NCI-H2227 (cell line): ENCODE data around the gene WBP1L.
"Not testable (repeated sequence)": the region's sequence is repeated elsewhere in the genome, so short reads cannot be mapped to it uniquely, and the experiment has no call there.

Experiments used
- DNase-seq: peaks from one replicate; lab custom pipeline; 2025; ENCODE audit not compliant: unreplicated experiment; lab: John Stamatoyannopoulos, UW

WBP1L gene

DNA sequence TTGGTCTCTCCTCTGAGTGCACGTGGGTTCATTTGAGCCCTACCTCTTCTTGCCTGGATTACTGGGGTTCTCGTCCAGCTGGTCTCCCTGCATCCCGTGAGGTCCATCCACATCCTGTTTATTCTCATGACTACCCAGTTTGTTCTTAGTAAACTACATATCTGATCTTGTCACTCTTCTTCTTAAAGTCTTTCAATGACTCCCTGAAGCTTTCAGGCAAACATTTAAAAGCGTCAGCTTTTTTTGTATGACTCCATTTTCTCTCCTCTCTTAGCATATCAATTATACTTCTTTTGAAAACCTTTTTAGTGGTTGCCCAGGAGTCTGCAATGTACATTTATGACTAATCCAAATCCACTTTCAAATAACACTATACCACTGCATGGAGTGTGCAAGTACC, 21.8 kb upstream of the WBP1L start:
- no peak for DNase-seq

- no peak for DNase-seq
These were observed 19.8 kb upstream of the WBP1L start for GRCh38 chr10:102723989-102724388.

- no peak for DNase-seq
These were observed 17.5 kb upstream of the WBP1L start for GRCh38 chr10:102726274-102726673.

- no peak for DNase-seq
These were observed 16.5 kb upstream of the WBP1L start for GRCh38 chr10:102727037-102727818.

- peak; percentile 82 for DNase-seq
These were observed 14.4 kb upstream of the WBP1L start for GRCh38 chr10:102729029-102730026.

DNA sequence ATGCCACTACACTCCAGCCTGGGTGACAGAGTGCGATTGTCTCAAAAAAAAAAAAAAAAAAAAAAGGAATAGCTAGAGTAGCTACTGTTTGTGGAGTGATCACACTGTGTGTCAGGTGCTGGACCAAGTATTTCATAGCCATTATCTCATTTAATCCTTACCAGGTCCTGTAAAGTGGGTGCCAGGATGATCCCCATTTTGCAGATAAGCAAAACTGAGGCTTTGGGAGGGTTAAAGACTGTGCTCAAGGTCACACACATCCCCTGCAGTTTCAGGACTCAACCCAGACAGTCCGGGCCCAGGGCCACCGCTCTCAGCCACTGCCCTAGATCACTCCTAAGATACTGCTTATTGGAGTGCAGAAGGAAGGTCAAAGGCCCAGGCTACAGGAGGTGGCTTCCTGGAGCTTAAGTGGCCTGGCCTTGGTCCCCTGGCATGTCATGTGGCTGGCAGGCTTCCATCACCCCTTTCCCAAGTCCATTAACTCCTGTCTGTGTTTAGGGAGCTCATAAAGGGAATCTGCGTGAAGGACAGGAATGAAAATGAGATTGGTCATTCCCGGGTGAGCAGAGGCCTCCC, 12.4 kb upstream of the WBP1L start:
- DNase-seq = no peak

GRCh38 chr10:102732661-102733060, 11.1 kb upstream of the WBP1L start:
- no peak for DNase-seq

DNA sequence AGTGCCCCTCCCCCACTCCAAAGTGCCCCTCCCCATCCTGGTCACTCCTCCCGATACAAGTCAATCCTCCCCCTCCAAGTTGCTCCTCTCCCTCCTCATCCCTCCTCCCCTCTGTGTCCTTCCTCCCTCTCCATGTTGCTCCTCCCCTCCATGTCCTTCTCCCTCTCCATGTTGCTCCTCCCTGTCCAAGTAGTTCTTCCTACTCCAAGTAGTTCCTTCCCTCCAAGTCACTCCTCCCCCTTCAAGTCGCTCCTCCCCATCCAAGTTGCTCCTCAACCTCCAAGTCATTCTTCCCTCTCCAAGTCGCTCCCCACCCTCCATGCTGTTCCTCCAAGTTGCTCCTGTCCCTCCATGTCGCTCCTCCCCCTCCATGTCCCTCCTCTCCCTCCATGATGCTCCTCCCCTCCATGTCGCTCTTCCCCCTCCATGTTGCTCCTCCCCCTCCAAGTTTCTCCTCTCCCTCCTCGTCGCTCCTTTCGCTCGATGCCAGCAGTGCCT, 8.6 kb upstream of the WBP1L start:
- no peak for DNase-seq

DNA sequence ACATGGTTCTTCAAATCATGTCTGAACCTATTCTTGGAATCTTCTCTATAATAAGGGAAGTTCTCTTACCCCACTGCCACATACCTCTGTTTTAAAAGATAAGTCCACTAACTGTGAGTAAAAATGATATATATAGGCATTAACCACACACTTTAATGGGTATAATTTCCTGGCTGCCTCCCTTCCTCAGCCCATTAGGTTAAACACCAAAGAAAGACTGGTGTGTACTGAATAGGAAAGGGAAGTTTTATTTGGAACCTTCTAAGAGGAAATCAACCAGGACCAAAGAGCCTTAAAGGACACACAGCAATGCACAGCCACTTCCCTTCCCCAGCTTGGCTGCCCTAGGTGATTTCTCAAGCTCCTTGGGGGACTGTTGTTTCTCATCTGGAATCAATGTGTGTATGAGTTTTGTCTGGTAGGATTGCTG, 5.0 kb upstream of the WBP1L start:
- no peak for DNase-seq

DNA sequence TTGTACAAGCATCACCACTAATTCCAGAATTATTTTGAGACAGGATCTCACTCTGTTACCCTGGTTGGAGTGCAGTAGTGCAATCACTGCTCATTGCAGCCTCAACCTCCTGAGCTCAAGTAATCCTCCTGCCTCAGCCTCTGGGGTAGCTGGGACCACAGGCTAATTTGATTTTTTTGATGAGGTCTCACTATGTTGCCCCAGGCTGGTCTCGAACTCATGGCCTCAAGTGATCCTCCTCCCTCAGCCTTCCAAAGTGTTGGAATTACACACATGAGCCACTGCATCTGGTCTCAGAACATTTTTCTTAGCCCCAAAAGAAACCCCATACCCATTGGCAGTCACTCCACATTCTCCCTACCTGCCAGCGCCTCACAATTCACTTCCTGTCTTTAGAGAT, 3.5 kb upstream of the WBP1L start:
- no peak for DNase-seq

DNA sequence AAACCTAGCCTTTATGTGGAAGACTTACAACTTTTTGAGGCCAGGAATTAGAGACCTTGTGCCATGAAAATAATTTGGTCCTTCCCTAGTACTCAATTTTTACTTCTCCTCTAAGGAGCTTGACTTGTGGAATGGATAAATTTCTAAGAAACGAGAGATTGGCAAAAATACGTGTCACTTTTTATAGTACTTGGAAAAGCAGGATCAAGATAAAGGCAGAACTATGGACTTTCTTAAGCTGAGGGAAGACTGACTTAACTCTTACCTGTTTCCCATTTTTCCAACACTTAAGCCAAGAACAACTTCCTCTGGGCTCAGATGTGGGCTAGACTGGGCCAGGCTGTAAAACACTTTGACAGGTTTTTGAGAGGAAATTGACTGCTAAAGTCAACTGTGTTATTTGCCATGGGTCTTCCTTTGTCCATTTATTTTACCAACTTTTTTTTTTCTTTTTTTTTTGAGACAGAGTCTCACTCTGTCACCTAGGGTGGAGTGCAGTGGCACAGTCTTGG, 2.0 kb upstream of the WBP1L start:
- DNase-seq = no peak

- DNase-seq = not testable (repeated sequence)
These were observed 1.4 kb upstream of the WBP1L start for GRCh38 chr10:102742313-102742712.

DNA sequence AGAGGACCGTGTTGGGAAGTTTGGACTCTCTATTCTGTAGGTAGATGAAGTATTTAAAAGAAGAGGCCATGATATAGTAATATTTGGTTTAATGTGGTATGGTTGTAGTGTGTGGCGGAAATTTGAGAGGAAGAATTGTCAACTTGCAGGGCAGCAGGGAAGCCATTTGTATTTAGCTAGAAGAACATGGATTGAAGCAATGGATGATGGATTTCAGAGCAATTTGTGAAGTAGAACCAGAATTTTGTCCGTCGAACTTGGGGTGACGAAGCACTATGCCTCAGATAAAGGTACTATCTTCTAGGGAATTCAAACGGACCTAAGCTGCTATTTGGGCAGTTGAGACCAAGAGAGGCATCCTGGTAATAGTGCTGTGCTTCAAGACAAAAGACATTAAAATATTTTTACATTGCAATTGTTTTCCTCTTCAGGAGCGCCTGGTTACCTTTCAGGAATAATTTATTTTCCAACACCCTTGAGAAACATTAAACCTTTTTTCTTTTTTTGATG, 615 bp upstream of the WBP1L start:
- DNase-seq = no peak

DNA sequence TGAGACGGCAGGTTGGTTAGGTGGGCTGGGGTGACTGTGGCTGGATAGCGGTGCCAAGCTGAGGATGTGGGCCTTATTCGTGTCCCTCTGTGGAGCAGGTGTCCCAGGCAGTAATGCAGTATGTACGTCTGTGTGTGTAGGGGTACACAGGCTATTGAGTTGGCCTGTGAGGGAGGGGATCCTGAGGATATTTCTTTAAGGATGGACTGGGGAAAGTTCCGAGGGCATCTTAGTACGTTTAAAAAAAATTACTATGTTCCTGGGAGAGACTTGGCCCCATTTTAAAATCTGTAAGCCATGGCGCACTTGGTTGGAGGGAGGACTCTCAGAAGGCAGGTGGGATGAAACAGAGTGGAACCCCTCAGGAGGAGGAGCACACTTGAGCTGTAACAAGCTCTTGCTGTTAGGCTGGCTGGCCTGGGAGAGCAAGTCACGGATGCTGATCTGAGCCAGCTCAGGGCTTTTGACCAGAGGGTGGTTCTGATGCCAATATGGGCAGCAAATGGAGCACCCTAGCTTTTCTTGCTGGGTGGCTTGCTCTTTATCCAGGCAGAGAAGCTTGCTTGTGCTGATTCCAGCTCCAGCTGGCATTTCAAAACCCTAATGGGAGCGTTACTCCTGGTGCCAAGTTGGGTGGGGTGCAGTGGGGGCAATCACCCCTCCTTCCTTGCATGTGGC, 765 bp downstream of the WBP1L start:
- peak; percentile 36 for DNase-seq

- DNase-seq = no peak
These were observed 1.4 kb downstream of the WBP1L start for GRCh38 chr10:102745157-102745556.

GRCh38 chr10:102752266-102752930, 8.7 kb downstream of the WBP1L start:
- no peak for DNase-seq

DNA sequence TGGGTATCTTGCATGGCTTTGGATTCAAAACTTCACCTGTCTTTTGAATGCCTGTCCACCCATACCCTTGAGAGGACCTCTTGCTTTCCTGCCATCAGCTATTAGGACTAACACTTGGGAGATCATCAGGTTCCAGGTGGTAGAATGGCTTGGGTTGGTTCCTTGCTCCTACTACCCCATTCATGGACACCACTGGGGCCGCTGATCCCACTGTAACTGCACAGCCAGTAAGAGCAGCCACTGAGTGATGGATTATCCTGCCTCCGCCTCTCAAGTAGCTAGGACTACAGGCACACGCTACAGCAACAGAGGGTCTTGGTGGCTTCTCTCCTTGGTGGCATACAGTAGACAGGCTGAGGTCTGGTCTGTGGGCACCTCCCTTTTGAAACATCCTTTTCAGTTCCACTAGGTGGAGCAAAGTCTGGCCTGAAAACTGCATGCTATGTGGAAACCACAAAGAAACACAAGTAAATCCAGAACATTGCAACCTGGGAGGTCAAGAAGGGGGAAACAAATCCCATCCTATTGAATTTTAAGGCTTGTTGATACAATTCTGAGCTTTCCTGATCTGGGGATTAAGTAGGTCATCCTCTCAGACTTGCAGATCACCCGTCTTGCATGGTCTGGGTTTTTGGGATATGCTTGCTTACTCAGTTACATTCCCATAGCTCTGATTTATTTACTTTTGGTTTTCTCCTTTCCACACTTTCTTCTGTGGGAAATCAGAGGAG, 9.4 kb downstream of the WBP1L start:
- DNase-seq = peak; percentile 27

DNA sequence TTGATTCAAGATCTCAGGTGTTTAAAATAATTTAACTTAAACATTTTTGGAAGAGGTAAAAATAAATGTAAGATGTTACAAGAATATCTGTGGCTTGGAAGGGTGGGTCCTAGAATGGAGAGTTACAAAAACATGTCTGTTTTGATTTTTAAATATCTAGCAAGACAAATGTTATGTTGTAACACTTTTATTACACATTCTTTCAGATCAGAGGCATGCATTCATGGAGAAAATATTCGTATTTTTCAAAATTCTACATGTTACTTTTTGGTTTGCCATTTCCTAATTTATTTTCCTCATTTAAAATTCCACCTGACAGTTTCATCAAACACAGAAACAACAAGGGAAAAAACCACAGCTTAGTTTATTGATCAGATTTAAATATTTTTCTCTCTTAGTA, 10.0 kb downstream of the WBP1L start:
- DNase-seq = no peak

DNA sequence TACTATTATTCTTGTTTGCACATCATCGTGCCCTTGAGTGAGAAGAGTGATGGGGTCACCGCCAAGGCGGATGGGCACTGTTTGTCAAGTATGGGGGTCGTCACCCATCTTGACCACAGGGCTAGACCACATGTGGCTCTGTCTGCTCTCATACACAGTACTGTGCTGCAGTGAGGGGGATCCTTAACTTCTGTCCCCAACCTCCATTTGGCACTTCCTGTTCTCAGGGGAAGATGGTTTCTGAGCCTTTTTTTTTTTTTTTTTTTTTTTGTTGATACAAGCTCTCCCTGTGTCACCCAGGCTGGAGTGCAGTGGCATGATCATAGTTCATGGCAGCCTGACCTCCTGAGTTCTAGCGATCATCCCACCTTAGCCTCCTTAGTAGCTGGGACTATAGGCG, 13.6 kb downstream of the WBP1L start:
- no peak for DNase-seq
